ENCODE results near the gene NFIB.

Gene NFIB

GRCh38 chr9:14313951-14314423, at the start of gene NFIB:
Gene NFIB, minus strand, starts transcription at chr9:14314141. Its CDS starts 630 bp downstream, at chr9:14313511.
- TF ChIP-seq ARNT (IDR thresholded peaks at IDR 0.05) (no peak), FOXM1 (IDR thresholded peaks at IDR 0.05; ENCODE audit: borderline replicate concordance) (no peak), ZNF384 (IDR thresholded peaks at IDR 0.05) (no peak), BHLHE40 (IDR thresholded peaks at IDR 0.05; ENCODE audit: borderline replicate concordance) (no peak), PKNOX1 (IDR thresholded peaks at IDR 0.05) (no peak), FOXK2 (IDR thresholded peaks at IDR 0.05) (no peak)
- peak; percentile 23 for DNase-seq (ENCODE audit: extremely low spot score)
- POLR2A ChIA-PET, result interaction anchor here (0.7 to 1.3 kb wide), 6 partner anchors 10 to 335 kb away, joined by 3 to 4 read pairs (median 3); no protein-coding TSS in a partner anchor
- CTCF ChIA-PET, result no interaction called here

GRCh38 chr9:14362175-14362574, 48.2 kb upstream of the NFIB start:
- CTCF ChIA-PET, result interaction anchor here (1.6 kb wide), 1 partner anchor 8 kb away, joined by 4 read pairs; no protein-coding TSS in a partner anchor
- TF ChIP-seq BHLHE40 (IDR thresholded peaks at IDR 0.05; ENCODE audit: borderline replicate concordance), result no peak
- no peak for TF ChIP-seq FOXA1 (IDR thresholded peaks at IDR 0.05)
- no peak for TF ChIP-seq ARNT (IDR thresholded peaks at IDR 0.05)
- no peak for TF ChIP-seq SUZ12 (IDR thresholded peaks at IDR 0.05)
- no peak for TF ChIP-seq PKNOX1 (IDR thresholded peaks at IDR 0.05)
- no peak for TF ChIP-seq CTBP1 (IDR thresholded peaks at IDR 0.05; ENCODE audit: borderline replicate concordance)
- no peak for TF ChIP-seq HDGF (IDR thresholded peaks at IDR 0.05; ENCODE audit: borderline replicate concordance)
- POLR2A ChIA-PET, result no interaction called here
- DNase-seq (ENCODE audit: extremely low spot score), result no peak

GRCh38 chr9:14361074-14361473, 47.1 kb upstream of the NFIB start:
- no peak for DNase-seq (ENCODE audit: extremely low spot score)
- TF ChIP-seq NFRKB (IDR thresholded peaks at IDR 0.05), result no peak
- TF ChIP-seq ELF4 (IDR thresholded peaks at IDR 0.05), result no peak
- no peak for TF ChIP-seq ZNF384 (IDR thresholded peaks at IDR 0.05)
- no peak for TF ChIP-seq CTBP1 (IDR thresholded peaks at IDR 0.05; ENCODE audit: borderline replicate concordance)
- TF ChIP-seq PKNOX1 (IDR thresholded peaks at IDR 0.05), result no peak
- TF ChIP-seq FOXK2 (IDR thresholded peaks at IDR 0.05), result no peak
- TF ChIP-seq FOXA1 (IDR thresholded peaks at IDR 0.05), result no peak
- TF ChIP-seq SP1 (IDR thresholded peaks at IDR 0.05), result no peak
- TF ChIP-seq L3MBTL2 (conservative IDR thresholded peaks at IDR 0.05), result no peak
- TF ChIP-seq LEF1 (IDR thresholded peaks at IDR 0.05; ENCODE audit: borderline replicate concordance), result no peak
- TF ChIP-seq SUZ12 (IDR thresholded peaks at IDR 0.05), result no peak
- TF ChIP-seq ARNT (IDR thresholded peaks at IDR 0.05), result no peak
- TF ChIP-seq BHLHE40 (IDR thresholded peaks at IDR 0.05; ENCODE audit: borderline replicate concordance), result no peak
- TF ChIP-seq HDGF (IDR thresholded peaks at IDR 0.05; ENCODE audit: borderline replicate concordance), result no peak
- TF ChIP-seq TARDBP (IDR thresholded peaks at IDR 0.05), result no peak
- no peak for TF ChIP-seq FOXM1 (IDR thresholded peaks at IDR 0.05; ENCODE audit: borderline replicate concordance)
- ChIA-PET CTCF (no interaction called here), POLR2A (no interaction called here)

- ChIA-PET POLR2A (no interaction called here), CTCF (no interaction called here)
- no peak for DNase-seq (ENCODE audit: extremely low spot score)
- TF ChIP-seq HDGF (IDR thresholded peaks at IDR 0.05; ENCODE audit: borderline replicate concordance), result no peak
- no peak for TF ChIP-seq FOXM1 (IDR thresholded peaks at IDR 0.05; ENCODE audit: borderline replicate concordance)
- no peak for TF ChIP-seq LEF1 (IDR thresholded peaks at IDR 0.05; ENCODE audit: borderline replicate concordance)
- no peak for TF ChIP-seq SP1 (IDR thresholded peaks at IDR 0.05)
- TF ChIP-seq L3MBTL2 (conservative IDR thresholded peaks at IDR 0.05), result no peak
- TF ChIP-seq TARDBP (IDR thresholded peaks at IDR 0.05), result no peak
- no peak for TF ChIP-seq ZNF384 (IDR thresholded peaks at IDR 0.05)
- TF ChIP-seq BHLHE40 (IDR thresholded peaks at IDR 0.05; ENCODE audit: borderline replicate concordance), result no peak
- TF ChIP-seq FOXK2 (IDR thresholded peaks at IDR 0.05), result no peak
- TF ChIP-seq ELF4 (IDR thresholded peaks at IDR 0.05), result no peak
- TF ChIP-seq NFRKB (IDR thresholded peaks at IDR 0.05), result no peak
- no peak for TF ChIP-seq SUZ12 (IDR thresholded peaks at IDR 0.05)
- no peak for TF ChIP-seq ARNT (IDR thresholded peaks at IDR 0.05)
- TF ChIP-seq FOXA1 (IDR thresholded peaks at IDR 0.05), result no peak
- no peak for TF ChIP-seq PKNOX1 (IDR thresholded peaks at IDR 0.05)
- TF ChIP-seq CTBP1 (IDR thresholded peaks at IDR 0.05; ENCODE audit: borderline replicate concordance), result no peak
Measured at GRCh38 chr9:14358523-14358922, 44.6 kb upstream of the NFIB start.

GRCh38 chr9:14356351-14357265, 42.7 kb upstream of the NFIB start:
- CTCF ChIA-PET, result interaction anchor here (0.7 to 0.8 kb wide), 2 partner anchors 97 to 154 kb away, joined by 3 read pairs; no protein-coding TSS in a partner anchor

More at GRCh38 chr9:14356351-14357265, 42.7 kb upstream of the NFIB start:
- no peak for DNase-seq (ENCODE audit: extremely low spot score)
- no peak for TF ChIP-seq CTBP1 (IDR thresholded peaks at IDR 0.05; ENCODE audit: borderline replicate concordance)
- no peak for TF ChIP-seq BHLHE40 (IDR thresholded peaks at IDR 0.05; ENCODE audit: borderline replicate concordance)
- no peak for TF ChIP-seq FOXM1 (IDR thresholded peaks at IDR 0.05; ENCODE audit: borderline replicate concordance)
- no peak for TF ChIP-seq FOXA1 (IDR thresholded peaks at IDR 0.05)
- no peak for TF ChIP-seq ARNT (IDR thresholded peaks at IDR 0.05)
- TF ChIP-seq LEF1 (IDR thresholded peaks at IDR 0.05; ENCODE audit: borderline replicate concordance), result no peak
- TF ChIP-seq NFRKB (IDR thresholded peaks at IDR 0.05), result no peak
- POLR2A ChIA-PET, result no interaction called here

Measured in HEK293T (cell line).